Inferior parietal cortex (tissue), 1 donor: ENCODE results near the gene NOXO1.
"Not testable (repeated sequence)": the region's sequence is repeated elsewhere in the genome, so short reads cannot be mapped to it uniquely, and the experiment has no call there.

Source experiments
- DNase-seq: peaks from one replicate; pipeline ENCODE4 v3.0.0-alpha.2; 2016; ENCODE audit errors: extremely low spot score

Gene NOXO1

GRCh38 chr16:1981398-1981836 lies at the start of gene NOXO1:
NOXO1 (minus strand) TSS chr16:1981469; CDS start chr16:1981179, 290 bp downstream.
- DNase-seq, result no peak

GRCh38 chr16:2030036-2030435 lies 48.8 kb upstream of the NOXO1 start:
- no peak for DNase-seq

GRCh38 chr16:2029350-2029749 lies 48.1 kb upstream of the NOXO1 start:
- DNase-seq, result no peak

- no peak for DNase-seq
Observed at GRCh38 chr16:2028620-2029220, 47.5 kb upstream of the NOXO1 start.

- no peak for DNase-seq
Observed at GRCh38 chr16:2028146-2028545, 46.9 kb upstream of the NOXO1 start.

GRCh38 chr16:2027024-2028010 lies 46.0 kb upstream of the NOXO1 start:
- no peak for DNase-seq

GRCh38 chr16:2026461-2027023 lies 45.3 kb upstream of the NOXO1 start, which contains the start of gene NHERF2:
NHERF2 (plus strand) TSS chr16:2026902; CDS start chr16:2027006, 104 bp downstream.
- no peak for DNase-seq

GRCh38 chr16:2025878-2026460 lies 44.7 kb upstream of the NOXO1 start:
- no peak for DNase-seq

GRCh38 chr16:2025251-2025650 lies 44.0 kb upstream of the NOXO1 start:
- no peak for DNase-seq

GRCh38 chr16:2024032-2024420 lies 42.8 kb upstream of the NOXO1 start:
- no peak for DNase-seq

GRCh38 chr16:2023092-2024031 lies 42.1 kb upstream of the NOXO1 start:
- DNase-seq, result peak; percentile 92

- DNase-seq, result no peak
Observed at GRCh38 chr16:2022723-2023091, 41.4 kb upstream of the NOXO1 start.

- DNase-seq, result no peak
Observed at GRCh38 chr16:2019921-2020831, 38.9 kb upstream of the NOXO1 start.

GRCh38 chr16:2019518-2019920 lies 38.2 kb upstream of the NOXO1 start, which contains the start of gene NPW:
NPW (plus strand) TSS chr16:2019785.
- no peak for DNase-seq

GRCh38 chr16:2016407-2016922 lies 35.2 kb upstream of the NOXO1 start:
- DNase-seq, result no peak

- no peak for DNase-seq
Observed at GRCh38 chr16:2015947-2016208, 34.6 kb upstream of the NOXO1 start.

- DNase-seq, result no peak
Observed at GRCh38 chr16:2015117-2015946, 34.1 kb upstream of the NOXO1 start.

- DNase-seq, result no peak
Observed at GRCh38 chr16:2013527-2013926, 32.3 kb upstream of the NOXO1 start.

- not testable (repeated sequence) for DNase-seq
Observed at GRCh38 chr16:2011726-2012125, 30.5 kb upstream of the NOXO1 start.
